Fibroblast of lung (primary cell): Measurements from ENCODE around the gene PLCL1. TPM values are rescaled to one million over a fixed set of nuclear protein-coding genes. Genes with fewer than 3 reads are reported as not detected.

Experiments
- DNase-seq, 2 donors: peaks; one replicate each; pipeline versions ENCODE4 v3.0.0 to v3.0.0-alpha.2; 2010; ENCODE audit warnings: low read depth in 2 of 2
- H2AFZ ChIP-seq: 2 replicates; pipeline ENCODE4 v1.5.1; 2012; ENCODE audit warnings: low read length, control low read depth, inconsistent platforms
- H3K27ac ChIP-seq: 2 replicates; pipeline ENCODE4 v1.5.1; 2011; ENCODE audit warnings: low read length, control low read depth; ENCODE audit not compliant: insufficient read depth
- H3K27me3 ChIP-seq: 2 replicates; pipeline ENCODE4 v1.5.1; 2011; ENCODE audit warnings: mild to moderate bottlenecking, low read length; ENCODE audit not compliant: control insufficient read depth, insufficient read depth
- H3K36me3 ChIP-seq: 2 replicates; pipeline ENCODE4 v1.5.1; 2011; ENCODE audit warnings: low read length; ENCODE audit not compliant: control insufficient read depth, insufficient read depth
- H3K4me1 ChIP-seq: 2 replicates; pipeline ENCODE4 v1.5.1; 2011; ENCODE audit warnings: low read length; ENCODE audit not compliant: control insufficient read depth, insufficient read depth; ENCODE audit errors: extremely low read depth
- H3K4me2 ChIP-seq: 2 replicates; pipeline ENCODE4 v1.5.1; 2011; ENCODE audit warnings: low read length, control low read depth; ENCODE audit not compliant: insufficient read depth; ENCODE audit errors: extremely low read depth
- H3K4me3 ChIP-seq, 4 experiments: fragments of 200-600 bp in 1 of 4; sonication (generic) in 1 of 4; replicated peaks in 1 of 4; 2 replicates each; pipeline ENCODE4 v1.5.1; 2011 to 2016; ENCODE audit warnings: low read length in 4 of 4, low read depth in 3 of 4, mild to moderate bottlenecking in 3 of 4, control low read depth in 2 of 4, inconsistent platforms in 1 of 4, mixed read lengths in 1 of 4; ENCODE audit not compliant: insufficient read depth in 1 of 4; ENCODE audit errors: control extremely low read depth in 1 of 4
- H3K79me2 ChIP-seq: 2 replicates; pipeline ENCODE4 v1.5.1; 2012; ENCODE audit warnings: mild to moderate bottlenecking, low read length, inconsistent platforms; ENCODE audit not compliant: control insufficient read depth, insufficient read depth
- H3K9ac ChIP-seq: 2 replicates; pipeline ENCODE4 v1.5.1; 2011; ENCODE audit warnings: mild to moderate bottlenecking, low read length, control low read depth; ENCODE audit not compliant: insufficient read depth
- H3K9me3 ChIP-seq: 2 replicates; pipeline ENCODE4 v1.5.1; 2012; ENCODE audit warnings: low read depth, low read length; ENCODE audit not compliant: control insufficient read depth, insufficient read depth
- H4K20me1 ChIP-seq: 2 replicates; pipeline ENCODE4 v1.5.1; 2011; ENCODE audit warnings: low read length; ENCODE audit not compliant: control insufficient read depth, insufficient read depth; ENCODE audit errors: extremely low read depth
- EZH2 ChIP-seq: IDR thresholded peaks from 2 replicates; pipeline ENCODE4 v1.5.1; 2012; ENCODE audit warnings: low read length, control low read depth, mild to moderate bottlenecking; ENCODE audit errors: missing control alignments
- polyA plus RNA-seq, 2 donors: library from polyadenylated mRNA; depleted of rRNA in 1 of 2; stranded (reverse) in 1 of 2; unstranded in 1 of 2; fragments of >200 nt; gene quantifications; 2 replicates each; pipeline ENCODE4 v1.2.1, GENCODE V29; 2011 to 2012; ENCODE audit warnings: missing spikeins in 1 of 2
- total RNA-seq: library from RNA; depleted of rRNA; stranded (reverse); fragments of >200 nt; gene quantifications from 2 replicates; pipeline ENCODE4 v1.2.1, GENCODE V29; 2014
- TF ChIP-seq, protein P1 (sequence below), 2 donors: IDR thresholded peaks in 1 of 2; conservative IDR thresholded peaks in 1 of 2; 1 replicate in 1 of 2; 2 replicates in 1 of 2; pipeline ENCODE4 v1.5.1; 2011 to 2012; ENCODE audit warnings: low read length in 2 of 2, control low read depth in 1 of 2, inconsistent platforms in 1 of 2, low read depth in 1 of 2, mild to moderate bottlenecking in 1 of 2

PLCL1 gene
- total and polyA plus RNA-seq, 2 donors (not counting 1 experiment from before 2014, with no cell fraction given), result 0.48 to 0.83 TPM

DNA sequence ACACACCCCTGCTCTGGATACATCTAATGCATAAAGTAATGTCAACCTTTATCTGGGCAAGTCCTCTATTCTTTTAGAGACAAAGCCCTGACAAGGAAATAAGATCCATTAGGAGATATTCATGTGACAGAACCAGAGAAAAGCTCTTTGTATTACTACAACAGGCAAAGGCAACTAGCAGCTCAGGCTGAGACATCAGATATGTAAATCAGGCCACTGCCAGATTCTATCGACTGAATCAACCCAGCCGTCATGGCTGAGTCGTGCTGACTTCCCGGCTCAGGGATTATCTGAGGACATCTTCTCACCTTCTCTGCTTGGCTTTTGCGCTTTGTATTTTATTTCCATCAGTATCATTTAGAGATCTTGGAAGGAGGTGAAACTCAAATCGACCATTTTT, 294.5 kb downstream of the PLCL1 start:
- Histone ChIP-seq H3K4me2 (no peak overlapping the region), H3K27ac (no peak overlapping the region), H4K20me1 (no peaks in the 10 kb centered on the region), H3K27me3 (no peaks in the 10 kb centered on the region), H3K9ac (no peak overlapping the region), H3K4me1 (no peaks in the 10 kb centered on the region), H2AFZ (no peak overlapping the region), H3K79me2 (no peaks in the 10 kb centered on the region), H3K36me3 (no peaks in the 10 kb centered on the region), H3K4me3 (no peak overlapping the region), H3K9me3 (no peaks in the 10 kb centered on the region)
- peak in 1 of 2 donors; percentile 3 for DNase-seq
- TF ChIP-seq, protein P1, sequence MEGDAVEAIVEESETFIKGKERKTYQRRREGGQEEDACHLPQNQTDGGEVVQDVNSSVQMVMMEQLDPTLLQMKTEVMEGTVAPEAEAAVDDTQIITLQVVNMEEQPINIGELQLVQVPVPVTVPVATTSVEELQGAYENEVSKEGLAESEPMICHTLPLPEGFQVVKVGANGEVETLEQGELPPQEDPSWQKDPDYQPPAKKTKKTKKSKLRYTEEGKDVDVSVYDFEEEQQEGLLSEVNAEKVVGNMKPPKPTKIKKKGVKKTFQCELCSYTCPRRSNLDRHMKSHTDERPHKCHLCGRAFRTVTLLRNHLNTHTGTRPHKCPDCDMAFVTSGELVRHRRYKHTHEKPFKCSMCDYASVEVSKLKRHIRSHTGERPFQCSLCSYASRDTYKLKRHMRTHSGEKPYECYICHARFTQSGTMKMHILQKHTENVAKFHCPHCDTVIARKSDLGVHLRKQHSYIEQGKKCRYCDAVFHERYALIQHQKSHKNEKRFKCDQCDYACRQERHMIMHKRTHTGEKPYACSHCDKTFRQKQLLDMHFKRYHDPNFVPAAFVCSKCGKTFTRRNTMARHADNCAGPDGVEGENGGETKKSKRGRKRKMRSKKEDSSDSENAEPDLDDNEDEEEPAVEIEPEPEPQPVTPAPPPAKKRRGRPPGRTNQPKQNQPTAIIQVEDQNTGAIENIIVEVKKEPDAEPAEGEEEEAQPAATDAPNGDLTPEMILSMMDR (conservative IDR thresholded peaks at IDR 0.05 in 1 of 2, IDR thresholded peaks at IDR 0.05 in 1 of 2; ENCODE audit: low read depth in 1 of 2, low read length in 2 of 2), result no peak
- TF ChIP-seq EZH2, result no peak

DNA sequence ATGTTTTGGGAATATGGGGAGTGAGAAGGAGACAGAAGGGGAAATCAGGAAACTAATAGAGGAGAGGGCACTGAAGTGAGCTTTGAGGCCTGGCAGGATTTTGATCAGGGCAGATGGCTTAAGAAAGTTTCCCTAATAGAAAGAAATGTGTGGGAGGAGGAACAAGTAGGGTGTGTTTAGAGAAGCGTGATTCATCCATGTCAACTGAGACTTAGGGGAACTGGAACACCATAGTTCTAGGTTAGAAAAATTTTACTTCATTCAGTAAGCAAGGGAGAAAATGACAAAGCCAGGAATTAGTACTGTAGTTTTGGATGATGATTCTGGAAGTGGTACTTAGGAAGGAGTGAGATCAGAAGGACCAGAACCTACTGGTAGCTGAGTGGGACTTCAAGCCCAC, 296.0 kb downstream of the PLCL1 start:
- Histone ChIP-seq H3K4me2 (no peak overlapping the region), H3K79me2 (no peaks in the 10 kb centered on the region), H3K4me1 (no peaks in the 10 kb centered on the region), H3K27me3 (no peaks in the 10 kb centered on the region), H3K4me3 (no peak overlapping the region), H2AFZ (no peak overlapping the region), H4K20me1 (no peaks in the 10 kb centered on the region), H3K36me3 (no peaks in the 10 kb centered on the region), H3K27ac (no peak overlapping the region), H3K9ac (no peak overlapping the region), H3K9me3 (no peaks in the 10 kb centered on the region)
- DNase-seq, result peak in 1 of 2 donors; percentile 35
- TF ChIP-seq, protein P1 (conservative IDR thresholded peaks at IDR 0.05 in 1 of 2, IDR thresholded peaks at IDR 0.05 in 1 of 2; ENCODE audit: low read depth in 1 of 2, low read length in 2 of 2), result no peak
- no peak for TF ChIP-seq EZH2

DNA sequence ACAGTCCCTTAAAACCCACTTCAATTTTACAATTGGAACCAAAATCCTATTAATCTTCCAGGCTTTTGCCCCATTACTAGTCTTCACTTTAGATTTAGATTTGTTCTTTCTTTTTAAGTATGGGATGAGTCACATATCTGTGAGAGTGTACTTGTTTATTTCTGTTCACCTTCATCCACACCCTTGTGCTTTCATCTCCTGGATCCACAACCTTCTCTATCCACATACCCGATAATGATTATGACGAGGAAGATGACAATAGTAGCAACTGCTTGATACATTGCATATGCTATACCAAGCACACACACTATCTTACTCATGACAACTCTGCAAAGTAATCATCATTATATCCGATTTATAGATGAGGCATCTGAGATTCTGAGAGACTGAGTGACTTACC, 297.3 kb downstream of the PLCL1 start:
- Histone ChIP-seq H3K79me2 (no peaks in the 10 kb centered on the region), H3K4me1 (no peaks in the 10 kb centered on the region), H3K4me2 (no peak overlapping the region), H3K27me3 (no peaks in the 10 kb centered on the region), H3K36me3 (no peaks in the 10 kb centered on the region), H3K4me3 (no peak overlapping the region), H3K27ac (no peak overlapping the region), H4K20me1 (no peaks in the 10 kb centered on the region), H3K9ac (no peak overlapping the region), H2AFZ (no peak overlapping the region), H3K9me3 (no peaks in the 10 kb centered on the region)
- DNase-seq, result no peak
- TF ChIP-seq EZH2, result no peak
- TF ChIP-seq, protein P1 (conservative IDR thresholded peaks at IDR 0.05 in 1 of 2, IDR thresholded peaks at IDR 0.05 in 1 of 2; ENCODE audit: low read depth in 1 of 2, low read length in 2 of 2), result no peak
